Measurements from ENCODE around the gene CLASP2. TPM values are rescaled to one million over a fixed set of nuclear protein-coding genes. Genes with fewer than 3 reads are reported as not detected.

The CLASP2 gene
- total and polyA plus RNA-seq, 2 of the 4 experiments (the other 2 are of a cell fraction), result 11.9 to 49.1 TPM

DNA sequence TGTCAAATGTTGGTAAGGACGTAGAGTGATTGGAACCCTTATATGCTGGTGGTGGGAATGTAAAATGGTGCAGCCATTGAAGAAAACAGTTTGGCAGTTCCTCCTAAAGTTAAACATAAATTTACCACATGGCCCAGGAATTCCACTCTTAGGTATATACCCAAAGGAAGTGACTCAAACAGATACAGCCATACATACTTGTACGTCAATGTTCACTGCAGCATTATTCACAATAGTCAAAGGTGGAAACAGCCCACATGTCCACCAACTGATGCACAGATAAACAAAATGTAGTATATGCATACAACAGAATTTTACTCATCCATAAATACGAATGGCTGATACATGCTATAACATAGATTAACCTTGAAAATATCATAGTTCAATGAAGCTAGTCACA, 13.2 kb downstream of the CLASP2 start:
- Histone ChIP-seq H2BK120ac (ENCODE audit: low read depth, low read length) (no peak overlapping the region), H3K56ac (ENCODE audit: extremely low read depth, insufficient read depth, low read length) (no peak overlapping the region), H4K91ac (ENCODE audit: insufficient read depth, low read depth, low read length) (no peak overlapping the region), H2AK9ac (replicated peaks; ENCODE audit: low read depth, low read length, poor library complexity) (no peak overlapping the region), H3K36me3 (ENCODE audit: control insufficient read depth, insufficient read depth, low read length) (no peaks in the 10 kb centered on the region), H3K4me1 (ENCODE audit: control insufficient read depth, insufficient read depth, low read length) (no peaks in the 10 kb centered on the region), H2BK5ac (ENCODE audit: low read depth, low read length, poor library complexity, severe bottlenecking) (no peak overlapping the region), H3K9ac (ENCODE audit: low read depth, low read length) (no peak overlapping the region), H2BK15ac (ENCODE audit: low read depth, low read length) (no peak overlapping the region), H2AK5ac (ENCODE audit: low read depth, low read length) (no peak overlapping the region), H3K4ac (ENCODE audit: low read depth, low read length) (no peak overlapping the region), H3K27ac (ENCODE audit: insufficient read depth, low read length) (no peak overlapping the region), H2AFZ (replicated peaks; ENCODE audit: low read length, poor library complexity) (no peak overlapping the region), H3K14ac (replicated peaks; ENCODE audit: low read depth, low read length) (no peak overlapping the region), H4K20me1 (ENCODE audit: insufficient read depth, low read length) (no peaks in the 10 kb centered on the region), H3K9me3 (ENCODE audit: control insufficient read depth, insufficient read depth, low read length) (peaks cover 6% of the 10 kb centered on the region; the same call in 1 of the 2 replicates), H4K5ac (ENCODE audit: low read depth, low read length) (no peak overlapping the region), H3K23ac (ENCODE audit: low read depth, low read length) (no peak overlapping the region), H3K79me1 (ENCODE audit: low read depth in 1 of 2, low read length in 2 of 2) (peaks cover 23 to 26% of the 10 kb centered on the region in 2 experiments), H3K18ac (ENCODE audit: low read depth, low read length) (no peak overlapping the region), H2BK20ac (ENCODE audit: low read depth, low read length) (no peak overlapping the region), H3K27me3 (ENCODE audit: control insufficient read depth, insufficient read depth, low read length) (no peaks in the 10 kb centered on the region), H3K9me1 (ENCODE audit: insufficient read depth, low read length) (no peaks in the 10 kb centered on the region), H3K4me2 (ENCODE audit: low read depth, low read length) (no peak overlapping the region), H4K8ac (ENCODE audit: low read depth in 2 of 2, low read length in 2 of 2) (no peak overlapping the region), H3K4me3 (ENCODE audit: insufficient read depth, low read depth, low read length) (no peak overlapping the region)
- DNase-seq (peak; percentile 8), ATAC-seq (ENCODE audit: low read depth) (no peak)
- no TSS peak for BruUV-seq (replicated peaks)
- WGBS, 2 experiments (ENCODE audit: extremely low coverage in 2 of 2, insufficient read length in 1 of 2), result no CpG with 5 or more reads among the region's 3 CpGs
- TF ChIP-seq, protein P1, sequence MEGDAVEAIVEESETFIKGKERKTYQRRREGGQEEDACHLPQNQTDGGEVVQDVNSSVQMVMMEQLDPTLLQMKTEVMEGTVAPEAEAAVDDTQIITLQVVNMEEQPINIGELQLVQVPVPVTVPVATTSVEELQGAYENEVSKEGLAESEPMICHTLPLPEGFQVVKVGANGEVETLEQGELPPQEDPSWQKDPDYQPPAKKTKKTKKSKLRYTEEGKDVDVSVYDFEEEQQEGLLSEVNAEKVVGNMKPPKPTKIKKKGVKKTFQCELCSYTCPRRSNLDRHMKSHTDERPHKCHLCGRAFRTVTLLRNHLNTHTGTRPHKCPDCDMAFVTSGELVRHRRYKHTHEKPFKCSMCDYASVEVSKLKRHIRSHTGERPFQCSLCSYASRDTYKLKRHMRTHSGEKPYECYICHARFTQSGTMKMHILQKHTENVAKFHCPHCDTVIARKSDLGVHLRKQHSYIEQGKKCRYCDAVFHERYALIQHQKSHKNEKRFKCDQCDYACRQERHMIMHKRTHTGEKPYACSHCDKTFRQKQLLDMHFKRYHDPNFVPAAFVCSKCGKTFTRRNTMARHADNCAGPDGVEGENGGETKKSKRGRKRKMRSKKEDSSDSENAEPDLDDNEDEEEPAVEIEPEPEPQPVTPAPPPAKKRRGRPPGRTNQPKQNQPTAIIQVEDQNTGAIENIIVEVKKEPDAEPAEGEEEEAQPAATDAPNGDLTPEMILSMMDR (conservative IDR thresholded peaks at IDR 0.05; ENCODE audit: low read depth, low read length), result no peak
- no peak for TF ChIP-seq MAZ (IDR thresholded peaks at IDR 0.05; ENCODE audit: borderline replicate concordance, low read depth, low read length)
- TF ChIP-seq CHD1 (IDR thresholded peaks at IDR 0.05; ENCODE audit: low read depth, low read length), result no peak
- no peak for TF ChIP-seq MAFK (IDR thresholded peaks at IDR 0.05; ENCODE audit: low read depth, low read length)
- no peak for TF ChIP-seq POLR2A (IDR thresholded peaks at IDR 0.05; ENCODE audit: low read depth, low read length)
- TF ChIP-seq BHLHE40 (IDR thresholded peaks at IDR 0.05; ENCODE audit: low read depth, low read length), result no peak
- TF ChIP-seq RCOR1 (IDR thresholded peaks at IDR 0.05; ENCODE audit: insufficient replicate concordance, low read length), result no peak
- TF ChIP-seq CEBPB (IDR thresholded peaks at IDR 0.05; ENCODE audit: low read depth, low read length), result no peak
- no peak for TF ChIP-seq FOS (IDR thresholded peaks at IDR 0.05; ENCODE audit: low read depth, low read length)
- CTCF ChIA-PET, result no interaction called here
- dilution Hi-C loops (cut with HindIII; ENCODE audit: low sequenced_read_pairs, unreplicated experiment) (no loop called here), intact Hi-C loops (cut with micrococcal nuclease) (no loop called here), in situ Hi-C loops (cut with MboI; ENCODE audit: low sequenced_read_pairs) (no loop called here)
- POLR2A ChIA-PET (ENCODE audit: unreplicated experiment), result no interaction called here

Measured in IMR-90 (cell line).